H1 (cell line): ENCODE results near the gene CNTN5. TPM values are rescaled to one million over a fixed set of nuclear protein-coding genes. Genes with fewer than 3 reads are reported as not detected.

Experiments
- CTCF ChIA-PET: fragments of 300-600 bp; sonication (Branson Sonifier 250); formaldehyde crosslinking; loops from one replicate; lab custom pipeline; 2021; ENCODE audit not compliant: partially characterized antibody; lab: Charles Lee
- POLR2A ChIA-PET: fragments of 300-600 bp; sonication (Branson Sonifier 250); formaldehyde crosslinking; loops from one replicate; lab custom pipeline; 2021; ENCODE audit warnings: inconsistent platforms; ENCODE audit not compliant: partially characterized antibody; lab: Charles Lee
- DNase-seq, 2 experiments: peaks; one replicate each; pipeline versions ENCODE4 v3.0.0 to v3.0.0-alpha.2; 2010 to 2022; ENCODE audit warnings: low spot score in 2 of 2, low read depth in 1 of 2, mixed read lengths in 1 of 2
- FAIRE-seq: peaks from 2 replicates; lab custom pipeline; 2011; peaks lifted over from hg19 to GRCh38; lab: Jason Lieb, UNC
- H2AFZ ChIP-seq: 2 replicates; pipeline ENCODE4 v1.8.1; 2012; ENCODE audit warnings: low read length, inconsistent platforms
- H2AK5ac ChIP-seq: 2 replicates; pipeline ENCODE4 v1.6.1; 2013; ENCODE audit warnings: low read depth, low read length
- H2BK120ac ChIP-seq: replicated peaks from 2 replicates; pipeline ENCODE3; 2013; ENCODE audit warnings: low read depth, low read length, inconsistent platforms
- H2BK12ac ChIP-seq: 2 replicates; pipeline ENCODE4 v1.6.1; 2013; ENCODE audit warnings: low read depth, low read length
- H2BK15ac ChIP-seq: 2 replicates; pipeline ENCODE4 v1.6.1; 2013; ENCODE audit warnings: low read length
- H2BK20ac ChIP-seq: 2 replicates; pipeline ENCODE4 v1.6.1; 2013; ENCODE audit warnings: low read length
- H2BK5ac ChIP-seq: 2 replicates; pipeline ENCODE4 v1.6.1; 2013; ENCODE audit warnings: low read depth, low read length
- H3K14ac ChIP-seq: 2 replicates; pipeline ENCODE4 v1.6.1; 2013; ENCODE audit warnings: inconsistent platforms; ENCODE audit not compliant: insufficient read length
- H3K18ac ChIP-seq: 2 replicates; pipeline ENCODE4 v1.6.1; 2013; ENCODE audit warnings: low read length; ENCODE audit errors: extremely low read depth
- H3K23ac ChIP-seq: 2 replicates; pipeline ENCODE4 v1.6.1; 2013; ENCODE audit warnings: inconsistent platforms; ENCODE audit not compliant: insufficient read length
- H3K23me2 ChIP-seq: 2 replicates; pipeline ENCODE4 v1.6.1; 2013; ENCODE audit warnings: low read depth, low read length
- H3K27ac ChIP-seq: 2 replicates; pipeline ENCODE4 v1.6.1; 2011; ENCODE audit warnings: low read depth, low read length, inconsistent platforms
- H3K27me3 ChIP-seq, 4 experiments: replicated peaks in 1 of 4; 1 replicate in 1 of 4; 2 replicates in 3 of 4; pipeline versions ENCODE4 v1.6.1 to v1.8.1; 2011 to 2013; ENCODE audit warnings: low read length in 3 of 4, mild to moderate bottlenecking in 3 of 4, inconsistent platforms in 2 of 4, mixed read lengths in 2 of 4, moderate library complexity in 1 of 4; ENCODE audit not compliant: control insufficient read depth in 3 of 4, insufficient read depth in 3 of 4; ENCODE audit errors: extremely low read depth in 1 of 4
- H3K36me3 ChIP-seq, 4 experiments: 2 replicates each; pipeline versions ENCODE4 v1.6.1 to v1.8.1; 2011 to 2013; ENCODE audit warnings: mild to moderate bottlenecking in 4 of 4, low read length in 3 of 4, moderate library complexity in 2 of 4, control low read depth in 1 of 4, inconsistent platforms in 1 of 4; ENCODE audit not compliant: insufficient read depth in 4 of 4, control insufficient read depth in 2 of 4
- H3K4ac ChIP-seq: replicated peaks from 2 replicates; pipeline ENCODE3; 2013; ENCODE audit warnings: low read length, low read depth, mixed read lengths, inconsistent platforms; ENCODE audit not compliant: insufficient read length
- H3K4me1 ChIP-seq, 4 experiments: replicated peaks in 1 of 4; 1 replicate in 1 of 4; 2 replicates in 3 of 4; pipeline versions ENCODE4 v1.6.1 to v1.8.1; 2011 to 2013; ENCODE audit warnings: low read length in 3 of 4, inconsistent platforms in 2 of 4, mixed read lengths in 1 of 4; ENCODE audit not compliant: insufficient read depth in 4 of 4, control insufficient read depth in 3 of 4
- H3K4me2 ChIP-seq, 2 experiments: 2 replicates each; pipeline versions ENCODE4 v1.6.1 to v1.8.1; 2011 to 2013; ENCODE audit warnings: low read depth in 2 of 2, low read length in 2 of 2, control low read depth in 1 of 2, inconsistent platforms in 1 of 2, mild to moderate bottlenecking in 1 of 2; ENCODE audit not compliant: insufficient read depth in 1 of 2
- H3K4me3 ChIP-seq, 4 experiments: fragments of 200-600, 300-600 bp in 1 of 4; sonication (generic), shearing (Covaris generic), sonication (Bioruptor Twin) in 1 of 4; 2 replicates each; pipeline versions ENCODE4 v1.5.1 to v1.8.1; 2011 to 2016; ENCODE audit warnings: low read length in 4 of 4, low read depth in 3 of 4, control low read depth in 2 of 4, inconsistent platforms in 2 of 4, mild to moderate bottlenecking in 2 of 4, mixed read lengths in 1 of 4, moderate library complexity in 1 of 4; ENCODE audit not compliant: insufficient read depth in 2 of 4; ENCODE audit errors: extremely low read depth in 1 of 4
- H3K56ac ChIP-seq: replicated peaks from 2 replicates; pipeline ENCODE3; 2013; ENCODE audit warnings: low read depth, mild to moderate bottlenecking, mixed read lengths, low read length, inconsistent platforms; ENCODE audit not compliant: insufficient read length
- H3K79me1 ChIP-seq: 2 replicates; pipeline ENCODE4 v1.6.1; 2013; ENCODE audit warnings: low read depth, low read length, control low read depth
- H3K79me2 ChIP-seq, 2 experiments: 2 replicates each; pipeline versions ENCODE4 v1.6.1 to v1.8.1; 2012 to 2013; ENCODE audit warnings: low read length in 2 of 2, mild to moderate bottlenecking in 2 of 2, inconsistent platforms in 1 of 2; ENCODE audit not compliant: insufficient read depth in 2 of 2, control insufficient read depth in 1 of 2
- H3K9ac ChIP-seq, 4 experiments: replicated peaks in 1 of 4; 1 replicate in 1 of 4; 2 replicates in 3 of 4; pipeline versions ENCODE4 v1.6.1 to v1.8.1; 2011 to 2013; ENCODE audit warnings: low read depth in 3 of 4, low read length in 3 of 4, control low read depth in 2 of 4, mild to moderate bottlenecking in 2 of 4, moderate library complexity in 2 of 4, inconsistent platforms in 1 of 4; ENCODE audit errors: extremely low read depth in 1 of 4
- H3K9me3 ChIP-seq, 2 experiments: 2 replicates each; pipeline versions ENCODE4 v1.6.1 to v1.8.1; 2012 to 2013; ENCODE audit warnings: mild to moderate bottlenecking in 2 of 2, moderate library complexity in 2 of 2, control low read depth in 1 of 2, inconsistent platforms in 1 of 2, low read depth in 1 of 2, low read length in 1 of 2, mixed read lengths in 1 of 2; ENCODE audit not compliant: insufficient read depth in 2 of 2
- H4K20me1 ChIP-seq, 2 experiments: replicated peaks in 1 of 2; 2 replicates each; pipeline versions ENCODE3 to v1.8.1; 2011 to 2013; ENCODE audit warnings: inconsistent platforms in 2 of 2, low read length in 2 of 2, mild to moderate bottlenecking in 1 of 2; ENCODE audit not compliant: insufficient read depth in 2 of 2, control insufficient read depth in 1 of 2
- H4K5ac ChIP-seq: 2 replicates; pipeline ENCODE4 v1.6.1; 2013; ENCODE audit warnings: low read length, low read depth, mixed read lengths, inconsistent platforms; ENCODE audit not compliant: insufficient read length
- H4K8ac ChIP-seq: 2 replicates; pipeline ENCODE4 v1.8.0; 2013; ENCODE audit warnings: mild to moderate bottlenecking, moderate library complexity, low read length, inconsistent platforms; ENCODE audit not compliant: insufficient read depth; ENCODE audit errors: extremely low read depth
- H4K91ac ChIP-seq: replicated peaks from 2 replicates; pipeline ENCODE3; 2013; ENCODE audit warnings: low read length, mixed read lengths, inconsistent platforms; ENCODE audit not compliant: insufficient read length
- BCL11A ChIP-seq, 2 experiments: IDR thresholded peaks; one replicate each; pipeline ENCODE4 v1.6.1; 2011; ENCODE audit warnings: low read depth in 2 of 2, low read length in 2 of 2, mild to moderate bottlenecking in 2 of 2
- CEBPB ChIP-seq: IDR thresholded peaks from 2 replicates; pipeline ENCODE4 v1.6.1; 2012; ENCODE audit warnings: low read depth, low read length
- CTBP2 ChIP-seq: IDR thresholded peaks from 2 replicates; pipeline ENCODE4 v1.7.0; 2011; ENCODE audit warnings: borderline replicate concordance, mild to moderate bottlenecking, moderate library complexity, mixed read lengths, low read length; ENCODE audit not compliant: insufficient read depth, insufficient read length
- JUND ChIP-seq: IDR thresholded peaks from 2 replicates; pipeline ENCODE4 v1.6.1; 2011; ENCODE audit warnings: mild to moderate bottlenecking, improper control_type of control experiment, low read length
- KDM1A ChIP-seq: fragments of 200-600, 300-600 bp; sonication (generic); IDR thresholded peaks from 2 replicates; pipeline ENCODE4 v1.7.1; 2016; ENCODE audit warnings: mild to moderate bottlenecking, low read length, borderline replicate concordance
- KDM4A ChIP-seq: IDR thresholded peaks from one replicate; pipeline ENCODE4 v1.7.1; 2012; ENCODE audit warnings: low read depth, mild to moderate bottlenecking, moderate library complexity, low read length, inconsistent platforms; ENCODE audit not compliant: severe bottlenecking
- WGBS, 2 experiments: shearing (Covaris generic) in 1 of 2; methylation state at CpG; one replicate each; pipeline versions ENCODE4 v1.1.6 to v1.1.7; 2013 to 2015; ENCODE audit warnings: low lambda C conversion rate in 2 of 2, mixed read lengths in 2 of 2, inconsistent platforms in 1 of 2, low coverage in 1 of 2, missing lambda C conversion rate in 1 of 2; ENCODE audit not compliant: insufficient replicate concordance in 2 of 2, insufficient coverage in 1 of 2, insufficient read length in 1 of 2; ENCODE audit errors: extremely low coverage in 1 of 2, missing lambda C conversion rate in 1 of 2; 5-methylcytosine and 5-hydroxymethylcytosine counted together
- polyA plus RNA-seq, 7 experiments: library from polyadenylated mRNA; depleted of rRNA in 3 of 7; stranded (reverse) in 5 of 7; unstranded in 2 of 7; fragments of >200 nt in 5 of 7; fragments of 200-250 nt in 2 of 7; gene quantifications; 1 replicate in 5 of 7; 2 replicates in 1 of 7; 4 replicates in 1 of 7; pipeline versions ENCODE4 v1.2.1 to v1.2.3, GENCODE V29; 2011 to 2013; ENCODE audit warnings: missing spikeins in 2 of 7, mixed read lengths in 2 of 7
- total RNA-seq: library from RNA; stranded (reverse); fragmentation: NEBNext Ultra II Directional; extraction: Animal tissue kit (Norgen Biotek cat#: 25700); gene quantifications from 2 replicates; pipeline ENCODE4 v1.2.1, GENCODE V29; 2021

Gene CNTN5
- total and polyA plus RNA-seq, 2 of the 8 experiments (the other 6 are each of a cell fraction or from before 2014, with no cell fraction given): not detected

DNA sequence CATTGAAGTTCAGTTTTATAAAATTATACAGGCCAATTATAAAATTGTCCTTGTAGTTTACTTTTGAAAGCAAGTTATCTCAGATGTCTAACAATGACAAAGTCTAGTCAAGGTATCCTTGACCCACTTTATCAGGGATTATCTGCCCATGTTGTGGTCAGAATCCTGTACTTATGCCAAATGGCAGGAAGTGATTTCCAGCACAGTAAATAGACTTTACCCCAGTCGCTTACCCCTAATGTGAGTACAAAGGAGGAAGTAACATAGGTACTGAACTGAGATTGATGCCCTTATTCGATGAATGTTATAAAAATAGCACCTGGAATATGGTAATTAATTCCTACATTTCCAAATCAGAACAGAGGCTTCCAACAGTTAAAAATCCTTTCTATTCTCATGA, 355.7 kb downstream of the CNTN5 start:
- Histone ChIP-seq H2BK15ac (no peak overlapping the region), H3K27ac (no peak overlapping the region), H4K5ac (no peak overlapping the region), H3K27me3 (no peaks in the 10 kb centered on the region), H2BK120ac (no peak overlapping the region), H3K79me2 (no peaks in the 10 kb centered on the region), H3K79me1 (no peaks in the 10 kb centered on the region), H3K4ac (no peak overlapping the region), H3K4me1 (no peaks in the 10 kb centered on the region), H3K23me2 (peaks cover 2% of the 10 kb centered on the region; the same call in 1 of the 2 replicates), H3K56ac (no peak overlapping the region), H3K36me3 (no peaks in the 10 kb centered on the region), H2AFZ (no peak overlapping the region), H3K18ac (no peak overlapping the region), H2BK5ac (no peak overlapping the region), H3K23ac (no peak overlapping the region), H3K4me2 (no peak overlapping the region), H2BK12ac (no peak overlapping the region), H3K4me3 (no peak overlapping the region), H3K9me3 (no peaks in the 10 kb centered on the region), H2BK20ac (no peak overlapping the region), H2AK5ac (no peak overlapping the region), H4K91ac (no peak overlapping the region), H4K8ac (no peak overlapping the region), H3K14ac (no peak overlapping the region), H4K20me1 (no peaks in the 10 kb centered on the region), H3K9ac (no peak overlapping the region)
- DNase-seq (no peak), FAIRE-seq (no peak)
- WGBS, 2 experiments: 96% methylated on average over 2 of the region's 2 CpGs; no CpG with 5 or more reads in 1 of the 2 experiments
- CTCF ChIA-PET: no interaction called here
- TF ChIP-seq JUND (no peak), BCL11A (IDR thresholded peaks at IDR 0.05; ENCODE audit: low read depth in 2 of 2, low read length in 2 of 2) (no peak), CTBP2 (no peak), KDM1A (no peak), CEBPB (no peak), KDM4A (no peak)
- POLR2A ChIA-PET: no interaction called here
